ENCODE measurements around the gene HAPSTR1. TPM values are rescaled to one million over a fixed set of nuclear protein-coding genes. Genes with fewer than 3 reads are reported as not detected.
"Not testable (repeated sequence)": the region's sequence is repeated elsewhere in the genome, so short reads cannot be mapped to it uniquely, and the experiment has no call there.

The HAPSTR1 gene
- total RNA-seq, 2 experiments from 2014 or later: 71.6 to 72.2 TPM

DNA sequence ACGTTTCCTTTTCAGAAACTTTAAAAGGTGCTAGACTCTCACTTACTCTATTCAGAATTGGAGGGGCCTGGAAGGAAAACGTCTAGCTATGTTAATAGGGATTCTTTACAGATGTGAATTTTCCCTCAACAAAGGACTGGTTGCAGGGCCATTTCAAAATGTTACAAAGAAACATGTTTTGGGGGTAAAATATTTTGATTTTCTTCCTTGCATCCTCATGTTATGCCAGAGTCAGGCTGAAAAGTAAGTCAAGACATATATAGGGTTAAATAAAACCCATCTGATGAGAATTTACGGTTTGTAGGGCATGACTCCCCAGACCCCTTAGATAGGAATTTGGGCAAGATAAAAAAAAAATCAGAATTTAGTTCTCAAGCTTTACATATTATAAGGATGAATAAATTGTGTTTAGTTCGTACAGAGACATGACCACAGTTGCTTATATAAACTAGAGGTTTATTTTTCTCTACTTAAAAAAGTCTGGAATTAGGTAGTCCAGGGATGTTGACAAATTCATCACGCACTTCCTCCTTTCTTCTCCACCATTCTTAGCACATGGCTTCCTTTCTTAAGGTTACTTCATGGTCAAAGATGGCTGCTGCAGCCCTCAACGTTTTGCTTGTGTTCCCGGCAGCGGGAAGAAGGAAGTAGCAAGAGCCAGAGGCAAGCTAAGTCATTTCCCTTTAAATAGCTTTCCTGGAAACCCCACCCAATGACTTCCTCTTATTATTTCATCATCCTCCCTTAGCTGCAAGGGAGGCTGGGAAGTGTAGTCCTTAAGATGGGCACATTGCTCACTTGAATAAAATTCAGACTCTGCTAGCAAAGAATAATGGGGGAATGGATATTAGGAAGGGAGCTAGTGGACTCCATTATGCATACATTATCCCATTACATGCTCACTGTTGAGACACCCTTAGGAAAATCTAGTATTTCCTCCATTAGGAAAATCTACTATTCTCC lies 12.7 kb upstream of the HAPSTR1 start:
- Mint-ChIP-seq H3K36me3 (peaks cover 17% of the 10 kb centered on the region), H3K4me1 (peaks cover 28% of the 10 kb centered on the region), H3K9me3 (peaks cover 10% of the 10 kb centered on the region), H3K27ac (peak overlapping the region; percentile 86), H3K4me3 (peak overlapping the region; percentile 30)
- DNase-seq (peak; percentile 33), ATAC-seq (ENCODE audit: low read depth) (peak; percentile 94)
- POLR2A ChIA-PET: interaction anchor here (1.2 to 11.3 kb wide), 3 partner anchors 12 to 210 kb away, joined by 3 to 227 read pairs (median 17); partner anchors contain the start of genes CARHSP1 and HAPSTR1
- H3K27me3 Mint-ChIP-seq: not testable (repeated sequence)

DNA sequence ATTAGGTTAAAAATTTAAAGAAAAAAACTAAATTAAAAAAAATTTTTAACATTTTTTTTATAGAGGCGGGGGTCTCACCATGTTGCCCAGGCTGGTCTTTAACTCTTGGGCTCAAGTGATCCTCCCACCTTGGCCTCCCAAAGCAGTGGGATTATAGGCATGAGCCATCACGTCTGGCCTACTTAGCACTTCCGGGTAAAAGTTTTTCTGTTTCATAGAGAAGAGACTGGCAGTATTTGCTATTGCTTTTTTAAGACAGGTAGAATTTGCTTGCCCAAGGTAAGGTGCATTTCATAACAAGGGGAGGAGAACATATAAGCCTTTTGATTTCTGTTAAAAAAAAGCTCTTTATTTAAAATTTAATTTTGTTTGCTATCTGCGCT lies 12.0 kb upstream of the HAPSTR1 start:
- POLR2A ChIA-PET: interaction anchor here (1.2 to 11.3 kb wide), 3 partner anchors 11 to 211 kb away, joined by 3 to 227 read pairs (median 17); partner anchors contain the start of genes CARHSP1 and HAPSTR1
- H3K27ac Mint-ChIP-seq: peak overlapping the region; percentile 90

DNA sequence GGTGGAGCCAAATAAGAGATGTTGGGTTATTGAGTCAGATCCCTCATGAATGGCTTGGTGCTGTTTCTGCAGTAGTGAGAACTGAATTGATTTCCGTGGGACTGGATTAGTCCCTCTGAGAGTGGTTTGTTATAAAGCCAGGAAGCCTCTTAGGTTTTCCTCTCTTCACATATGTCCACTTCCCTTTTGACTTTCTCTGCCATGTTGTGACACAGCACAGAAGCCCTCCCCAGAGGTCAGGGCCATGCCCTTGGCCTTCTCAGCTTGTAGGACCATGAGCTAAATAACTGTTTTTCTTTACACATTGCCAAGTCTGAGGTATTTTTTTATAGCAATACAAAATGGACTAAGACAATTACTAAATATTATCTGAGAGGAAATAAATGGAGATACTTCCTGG lies 10.3 kb upstream of the HAPSTR1 start:
- POLR2A ChIA-PET: interaction anchor here (11.3 kb wide), 1 partner anchor 10 kb away, joined by 227 read pairs; the partner anchor contains the start of gene HAPSTR1
- DNase-seq (peak; percentile 13), ATAC-seq (ENCODE audit: low read depth) (no peak)
- no peak overlapping the region for H3K4me3 Mint-ChIP-seq
- no peaks in the 10 kb centered on the region for H3K27me3 Mint-ChIP-seq
- peaks cover 10% of the 10 kb centered on the region for H3K9me3 Mint-ChIP-seq
- peaks cover 28% of the 10 kb centered on the region for H3K4me1 Mint-ChIP-seq
- peak overlapping the region; percentile 42 for H3K27ac Mint-ChIP-seq
- H3K36me3 Mint-ChIP-seq: peaks cover 17% of the 10 kb centered on the region

More for the DNA sequence above, 12.0 kb upstream of the HAPSTR1 start:
- peaks cover 28% of the 10 kb centered on the region for H3K4me1 Mint-ChIP-seq
- H3K4me3 Mint-ChIP-seq: no peak overlapping the region
- peaks cover 17% of the 10 kb centered on the region for H3K36me3 Mint-ChIP-seq
- H3K9me3 Mint-ChIP-seq: peaks cover 10% of the 10 kb centered on the region
- no peak for ATAC-seq (ENCODE audit: low read depth)
- DNase-seq: peak; percentile 17
- H3K27me3 Mint-ChIP-seq: no peaks in the 10 kb centered on the region

DNA sequence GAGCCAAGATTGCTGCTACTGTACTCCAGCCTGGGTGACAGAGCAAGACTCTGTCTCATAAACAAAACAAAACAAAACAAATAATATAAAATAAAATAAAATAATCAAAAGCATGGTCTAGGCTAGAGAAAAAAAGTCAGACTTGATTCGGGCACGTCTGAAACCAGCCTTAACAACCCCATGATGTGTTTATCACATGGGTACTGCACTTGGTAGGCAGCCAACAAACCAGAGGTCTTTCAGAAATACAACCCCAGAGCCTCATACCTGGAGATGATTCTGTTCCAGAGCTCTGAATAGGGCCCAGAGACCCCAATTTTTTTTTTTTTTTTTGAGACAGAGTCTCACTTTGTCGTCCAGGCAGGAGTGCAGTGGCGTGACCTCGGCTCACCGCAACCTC lies 9.6 kb upstream of the HAPSTR1 start:
- H3K27ac Mint-ChIP-seq: no peak overlapping the region
- DNase-seq: no peak
- ATAC-seq (ENCODE audit: low read depth): no peak
- no peak overlapping the region for H3K4me3 Mint-ChIP-seq
- POLR2A ChIA-PET: interaction anchor here (11.3 kb wide), 1 partner anchor 9 kb away, joined by 227 read pairs; the partner anchor contains the start of gene HAPSTR1
- H3K9me3 Mint-ChIP-seq: peaks cover 10% of the 10 kb centered on the region
- H3K4me1 Mint-ChIP-seq: peaks cover 24% of the 10 kb centered on the region
- H3K27me3 Mint-ChIP-seq: no peaks in the 10 kb centered on the region
- peaks cover 17% of the 10 kb centered on the region for H3K36me3 Mint-ChIP-seq

DNA sequence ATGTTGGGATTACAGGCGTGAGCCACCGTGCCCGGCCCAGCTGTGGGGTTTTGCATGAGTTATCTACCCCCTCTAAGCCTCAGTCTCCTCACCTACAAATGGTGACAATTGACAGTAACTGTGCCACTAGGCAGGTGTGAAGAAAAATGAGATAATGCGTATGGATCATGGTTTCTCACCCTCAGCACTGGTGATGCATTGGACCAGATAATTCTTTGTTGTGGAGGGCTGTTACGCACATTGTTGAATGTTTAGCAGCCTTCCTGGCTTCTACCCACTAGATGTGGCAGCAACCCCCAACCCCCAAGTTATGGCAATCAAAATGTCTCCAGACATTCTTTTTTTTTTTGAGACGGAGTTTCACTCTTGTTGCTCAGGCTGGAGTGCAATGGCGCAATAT lies 9.0 kb upstream of the HAPSTR1 start:
- Mint-ChIP-seq H3K27ac (no peak overlapping the region), H3K36me3 (peaks cover 15% of the 10 kb centered on the region), H3K4me1 (peaks cover 18% of the 10 kb centered on the region), H3K27me3 (no peaks in the 10 kb centered on the region), H3K9me3 (peaks cover 10% of the 10 kb centered on the region), H3K4me3 (no peak overlapping the region)
- DNase-seq: peak; percentile 12
- no peak for ATAC-seq (ENCODE audit: low read depth)
- POLR2A ChIA-PET: interaction anchor here (11.3 kb wide), 1 partner anchor 8 kb away, joined by 227 read pairs; the partner anchor contains the start of gene HAPSTR1

DNA sequence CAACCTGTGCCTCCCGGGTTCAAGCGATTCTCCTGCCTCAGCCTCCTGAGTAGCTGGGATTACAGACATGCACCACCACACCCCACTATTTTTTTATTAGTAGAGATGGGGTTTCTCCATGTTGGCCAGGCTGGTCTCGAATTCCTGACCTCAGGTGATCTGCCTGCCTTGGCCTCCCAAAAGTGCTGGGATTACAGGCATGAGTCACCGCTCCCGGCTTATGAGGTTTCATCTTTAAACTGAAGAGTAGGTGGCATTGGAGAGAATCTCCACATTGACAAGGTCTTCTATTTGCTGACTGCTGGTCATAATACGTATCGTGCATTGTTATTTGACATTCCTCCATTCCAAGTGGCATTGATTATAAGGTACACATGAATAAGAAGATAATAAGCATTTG lies 3.7 kb upstream of the HAPSTR1 start:
- H3K4me1 Mint-ChIP-seq; ATAC-seq (ENCODE audit: low read depth); H3K27me3 Mint-ChIP-seq; H3K4me3 Mint-ChIP-seq; H3K9me3 Mint-ChIP-seq; H3K36me3 Mint-ChIP-seq; H3K27ac Mint-ChIP-seq: not testable (repeated sequence)
- POLR2A ChIA-PET: interaction anchor here (5.9 kb wide), 1 partner anchor 11 kb away, joined by 227 read pairs; no protein-coding TSS in a partner anchor
- DNase-seq: peak; percentile 10

DNA sequence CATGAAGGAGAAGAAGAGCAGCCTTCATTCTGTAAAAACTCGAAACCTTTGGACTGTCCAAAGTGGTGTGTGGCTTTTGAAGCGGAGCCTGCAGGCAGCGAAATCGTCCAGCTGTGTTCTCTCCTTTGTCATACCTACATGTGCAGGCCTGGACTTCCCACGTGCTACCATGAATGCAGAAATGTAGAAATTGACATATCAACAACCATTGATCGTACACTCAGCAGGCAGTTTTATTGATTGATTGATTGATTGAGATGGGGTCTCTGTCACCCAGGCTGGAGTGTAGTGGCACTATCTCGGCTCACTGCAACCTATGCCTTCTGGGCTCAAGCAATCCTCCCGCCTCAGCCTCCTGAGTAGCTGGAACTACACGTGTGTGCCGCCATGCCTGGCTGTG lies 2.6 kb upstream of the HAPSTR1 start:
- Mint-ChIP-seq H3K9me3 (no peaks in the 10 kb centered on the region), H3K4me1 (peaks cover 8% of the 10 kb centered on the region), H3K4me3 (no peak overlapping the region), H3K36me3 (peaks cover 13% of the 10 kb centered on the region), H3K27me3 (no peaks in the 10 kb centered on the region), H3K27ac (no peak overlapping the region)
- POLR2A ChIA-PET: interaction anchor here (1.5 to 5.9 kb wide), 2 partner anchors 12 to 220 kb away, joined by 4 to 227 read pairs; partner anchors contain the start of gene CARHSP1
- DNase-seq (no peak), ATAC-seq (ENCODE audit: low read depth) (no peak)

DNA sequence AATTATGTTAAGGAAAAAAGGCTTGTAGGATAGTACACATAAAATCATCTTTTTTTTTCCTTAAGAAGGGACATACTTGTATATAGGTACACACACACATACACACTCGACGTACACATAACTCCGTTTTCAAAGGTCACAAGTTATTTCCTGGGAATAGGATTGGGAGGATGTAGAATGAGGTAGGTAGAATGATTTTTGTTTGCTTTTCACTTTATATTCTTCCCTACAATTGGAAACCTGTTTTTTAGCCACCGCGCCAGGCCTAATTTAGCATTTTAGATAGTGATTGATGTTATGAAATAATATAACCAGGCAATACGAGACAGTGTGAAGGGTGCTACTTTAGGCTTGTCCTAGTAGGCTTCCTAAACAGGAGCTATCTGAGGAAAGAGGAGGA lies 1.8 kb upstream of the HAPSTR1 start:
- H3K4me1 Mint-ChIP-seq: peaks cover 12% of the 10 kb centered on the region
- no peaks in the 10 kb centered on the region for H3K27me3 Mint-ChIP-seq
- POLR2A ChIA-PET: interaction anchor here (1.5 to 5.9 kb wide), 4 partner anchors 13 to 221 kb away, joined by 4 to 227 read pairs (median 16); partner anchors contain the start of genes CARHSP1 and USP7
- H3K36me3 Mint-ChIP-seq: peaks cover 18% of the 10 kb centered on the region
- peak overlapping the region; percentile 90 for H3K4me3 Mint-ChIP-seq
- H3K9me3 Mint-ChIP-seq: no peaks in the 10 kb centered on the region
- ATAC-seq (ENCODE audit: low read depth): no peak
- DNase-seq: no peak
- H3K27ac Mint-ChIP-seq: peak overlapping the region; percentile 98

DNA sequence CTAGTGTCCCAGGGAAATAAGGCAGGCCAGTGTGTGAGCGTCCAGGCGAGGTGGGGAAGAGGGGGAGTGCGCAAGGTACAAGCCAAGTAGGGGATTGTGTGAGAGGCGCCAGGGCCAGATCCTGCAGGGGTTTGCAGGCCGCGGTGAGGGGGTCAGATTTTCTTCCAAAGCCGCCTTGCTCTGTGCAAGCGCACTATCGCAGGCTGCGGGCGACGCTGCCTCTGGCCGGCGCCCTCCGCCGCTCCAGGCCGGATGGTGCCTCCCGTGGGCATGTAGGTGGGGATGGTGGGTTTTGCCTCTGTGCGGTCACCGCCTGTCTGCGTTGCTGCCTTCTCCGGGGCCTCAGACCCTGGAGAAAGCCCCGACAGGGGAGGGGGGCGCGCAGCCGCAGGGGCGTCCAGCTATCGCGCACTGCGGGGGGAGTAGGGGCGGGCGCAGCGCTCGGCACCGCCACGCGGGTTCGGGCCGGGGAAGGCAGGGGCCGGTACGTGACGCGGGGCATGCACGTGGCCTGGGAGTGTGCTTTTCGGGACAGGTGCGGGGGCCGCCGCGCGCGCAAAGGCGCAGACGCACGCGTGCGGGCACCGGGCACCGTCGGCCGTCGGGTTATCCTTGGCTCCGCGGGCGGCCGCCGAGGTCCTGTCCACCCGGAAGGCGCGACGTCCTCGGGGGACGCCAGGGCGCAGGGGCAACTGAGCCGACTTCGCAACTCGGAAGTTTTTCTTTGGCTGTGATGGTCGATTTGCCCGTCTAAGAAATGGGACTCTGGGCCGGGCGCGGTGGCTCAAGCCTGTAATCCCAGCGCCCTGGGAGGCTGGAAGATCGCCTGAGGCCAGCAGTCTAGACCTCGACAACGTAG lies 1.1 kb upstream of the HAPSTR1 start:
- Mint-ChIP-seq H3K4me1 (peaks cover 14% of the 10 kb centered on the region), H3K4me3 (peak overlapping the region; percentile 90), H3K27ac (peak overlapping the region; percentile 98), H3K9me3 (no peaks in the 10 kb centered on the region), H3K27me3 (no peaks in the 10 kb centered on the region), H3K36me3 (peaks cover 21% of the 10 kb centered on the region)
- peak; percentile 74 for DNase-seq
- no peak for ATAC-seq (ENCODE audit: low read depth)
- POLR2A ChIA-PET: interaction anchor here (0.9 to 5.9 kb wide), 15 partner anchors 12 to 1653 kb away, joined by 3 to 227 read pairs (median 9); partner anchors contain the start of genes CARHSP1, NUBP1, PMM2 and TMEM186

DNA sequence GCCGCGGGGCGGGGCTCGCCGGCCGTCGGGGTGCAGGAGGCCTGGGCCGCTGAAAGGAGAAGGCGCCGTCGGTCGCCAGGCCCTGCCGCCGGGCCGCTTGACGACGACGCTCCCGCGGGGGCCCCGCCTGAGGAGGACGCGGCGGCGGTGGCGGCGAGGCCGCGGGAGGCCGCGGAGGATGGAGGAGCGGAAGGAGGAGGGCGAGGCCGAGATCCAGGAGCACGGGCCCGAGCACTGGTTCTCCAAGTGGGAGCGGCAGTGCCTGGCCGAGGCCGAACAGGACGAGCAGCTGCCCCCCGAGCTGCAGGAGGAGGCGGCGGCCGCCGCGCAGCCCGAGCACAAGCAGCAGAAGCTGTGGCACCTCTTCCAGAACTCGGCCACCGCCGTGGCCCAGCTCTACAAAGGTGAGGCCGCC lies 430 bp downstream of the HAPSTR1 start:
- peak overlapping the region; percentile 90 for H3K4me3 Mint-ChIP-seq
- peaks cover 24% of the 10 kb centered on the region for H3K4me1 Mint-ChIP-seq
- peak; percentile 9 for ATAC-seq (ENCODE audit: low read depth)
- no peak for DNase-seq
- no peaks in the 10 kb centered on the region for H3K27me3 Mint-ChIP-seq
- no peaks in the 10 kb centered on the region for H3K9me3 Mint-ChIP-seq
- H3K36me3 Mint-ChIP-seq: peaks cover 31% of the 10 kb centered on the region
- H3K27ac Mint-ChIP-seq: peak overlapping the region; percentile 67
- POLR2A ChIA-PET: interaction anchor here (0.7 to 5.9 kb wide), 22 partner anchors 10 to 1850 kb away, joined by 3 to 227 read pairs (median 4); partner anchors contain the start of genes CARHSP1, DEXI, NUBP1 and PMM2

DNA sequence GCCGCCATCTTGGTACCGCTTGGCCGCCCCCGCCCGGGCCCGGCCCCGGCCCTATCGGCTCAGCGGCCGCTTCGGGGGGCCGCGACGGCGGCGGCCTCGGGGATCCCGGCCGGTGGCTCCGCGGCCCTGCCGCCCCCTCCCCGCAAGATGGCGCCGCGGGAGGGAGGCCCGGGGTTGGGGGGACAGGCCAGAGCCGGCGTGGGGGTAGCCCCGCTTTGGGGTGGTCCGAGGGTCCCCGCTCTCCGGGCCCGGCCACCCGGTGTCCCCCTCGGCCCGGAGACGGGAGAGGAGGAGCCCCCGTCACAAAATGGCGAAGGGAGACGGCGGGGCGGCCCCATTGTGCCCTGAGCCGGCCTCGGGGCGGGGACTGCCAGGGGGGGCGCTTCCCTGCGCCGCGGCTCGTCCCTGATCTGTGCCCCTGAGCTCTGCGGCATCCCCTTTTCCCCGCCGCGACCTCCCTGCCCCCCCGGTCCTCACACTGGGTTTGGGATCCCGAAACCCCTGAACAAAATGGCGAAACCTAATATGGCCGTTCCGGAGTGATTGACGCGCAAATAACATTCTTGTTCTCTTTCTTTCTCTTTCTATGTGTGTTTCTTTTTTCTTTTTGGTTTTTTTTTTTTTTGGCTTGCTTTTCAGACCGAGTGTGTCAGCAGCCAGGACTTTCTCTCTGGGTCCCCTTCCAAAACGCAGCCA lies 986 bp downstream of the HAPSTR1 start:
- peak; percentile 6 for ATAC-seq (ENCODE audit: low read depth)
- DNase-seq: peak; percentile 78
- Mint-ChIP-seq H3K27me3 (no peaks in the 10 kb centered on the region), H3K9me3 (no peaks in the 10 kb centered on the region), H3K4me3 (peak overlapping the region; percentile 98), H3K27ac (peak overlapping the region; percentile 99), H3K36me3 (peaks cover 31% of the 10 kb centered on the region), H3K4me1 (peaks cover 27% of the 10 kb centered on the region)
- POLR2A ChIA-PET: interaction anchor here (0.8 to 5.9 kb wide), 18 partner anchors 8 to 1850 kb away, joined by 3 to 227 read pairs (median 4); partner anchors contain the start of genes CARHSP1, DEXI, PMM2 and TMEM186

DNA sequence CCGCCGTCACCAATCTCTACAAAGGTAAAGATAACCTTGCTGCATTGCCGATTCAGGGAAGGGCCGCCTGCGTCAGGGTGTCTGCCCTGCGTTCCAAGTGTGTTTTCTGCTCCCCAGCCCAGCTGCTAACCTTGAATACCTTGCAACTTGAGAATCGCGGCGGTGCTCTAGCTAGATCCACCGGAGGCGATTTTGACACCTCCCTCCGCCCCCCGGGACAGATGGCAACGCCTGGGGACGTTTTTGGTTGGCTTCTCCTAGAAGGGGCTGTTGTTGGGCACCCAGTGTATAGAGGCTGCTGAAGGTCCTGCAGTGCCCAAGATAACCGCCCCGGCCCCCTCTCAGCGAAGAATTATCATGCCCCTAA lies 1.5 kb downstream of the HAPSTR1 start:
- Mint-ChIP-seq H3K9me3 (no peaks in the 10 kb centered on the region), H3K27me3 (no peaks in the 10 kb centered on the region), H3K4me1 (peaks cover 32% of the 10 kb centered on the region), H3K27ac (peak overlapping the region; percentile 99), H3K36me3 (peaks cover 34% of the 10 kb centered on the region), H3K4me3 (peak overlapping the region; percentile 98)
- POLR2A ChIA-PET: interaction anchor here (0.8 to 5.9 kb wide), 11 partner anchors 8 to 295 kb away, joined by 3 to 227 read pairs (median 3); partner anchors contain the start of genes CARHSP1, PMM2 and TMEM186
- DNase-seq: peak; percentile 49
- ATAC-seq (ENCODE audit: low read depth): no peak

Data from activated naive CD8-positive, alpha-beta T cell treated with anti-CD3 and anti-CD28 coated beads, Interleukin-2, amount 10 ng/mL, durations not matched to agents 7 days and 5 days (primary cell).